LHCN-M2 (cell line): ENCODE results near the gene CNST. TPM values are rescaled to one million over a fixed set of nuclear protein-coding genes. Genes with fewer than 3 reads are reported as not detected.
A peak's percentile ranks its signal among the peaks of the same experiment; 100 is the strongest.
"Not testable (repeated sequence)": the region's sequence is repeated elsewhere in the genome, so short reads cannot be mapped to it uniquely, and the experiment has no call there.

Experiments
- DNase-seq: peaks from one replicate; pipeline ENCODE4 v3.0.0-alpha.2; 2012; ENCODE audit warnings: low read depth
- total RNA-seq: library from RNA; depleted of rRNA; stranded (reverse); fragments of >200 nt; gene quantifications from 2 replicates; pipeline ENCODE4 v1.2.3, GENCODE V29; 2014

Gene CNST
- total RNA-seq, 1 experiment from 2014 or later = 16.4 TPM

DNA sequence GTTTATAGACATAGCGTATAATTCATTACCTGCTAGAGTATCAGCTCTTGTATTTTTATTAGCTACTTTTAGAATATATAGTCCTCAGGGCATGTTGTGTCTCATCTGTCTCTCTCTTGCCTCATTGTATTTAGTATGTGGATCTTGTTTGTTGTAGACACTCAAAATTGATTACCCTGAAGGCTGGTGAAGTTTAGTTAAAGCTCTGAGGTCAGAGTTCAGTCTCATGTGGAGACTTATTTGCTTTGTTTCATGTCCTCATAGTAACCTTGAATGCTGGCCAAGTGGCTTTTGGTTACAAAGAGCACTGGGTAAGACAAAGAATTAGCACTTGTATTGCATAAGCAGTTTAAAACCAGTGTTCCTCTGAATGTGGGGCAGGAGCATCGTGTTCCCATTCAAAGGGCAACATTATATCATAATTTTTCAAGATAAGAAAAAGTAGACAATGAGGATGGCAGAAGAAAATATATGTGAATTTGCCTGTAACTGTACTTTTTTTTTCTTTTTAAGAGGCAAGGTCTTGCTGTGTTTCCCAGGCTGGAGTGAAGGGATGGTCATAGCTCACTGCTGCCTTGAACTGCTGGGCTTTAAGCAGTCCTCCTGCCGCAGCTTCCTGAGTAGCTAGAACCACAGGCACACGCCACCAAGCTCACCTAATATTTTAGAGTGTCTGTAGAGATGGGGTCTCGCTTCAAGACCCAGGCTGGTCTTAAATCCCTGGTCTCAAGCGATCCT is 17.4 kb downstream of the CNST start:
- DNase-seq = peak; percentile 74

DNA sequence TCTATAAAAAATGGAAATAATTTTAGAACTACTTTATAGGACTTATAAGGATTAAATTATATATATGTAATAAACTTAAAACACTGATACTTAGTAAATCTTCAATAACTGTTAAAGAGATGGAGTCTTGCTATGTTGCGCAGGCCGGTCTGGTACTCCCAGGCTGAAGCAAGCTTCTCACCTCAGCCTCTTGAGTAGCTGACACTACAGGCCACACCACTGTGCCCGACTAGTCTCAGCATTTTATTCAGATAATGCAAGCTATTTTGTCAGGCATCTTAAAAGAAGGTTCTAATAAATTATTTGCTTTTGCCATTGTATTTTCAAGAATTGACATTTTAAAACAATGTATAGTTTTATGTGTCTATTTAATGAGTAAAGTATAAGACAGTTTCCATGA is 20.8 kb downstream of the CNST start:
- DNase-seq = no peak

DNA sequence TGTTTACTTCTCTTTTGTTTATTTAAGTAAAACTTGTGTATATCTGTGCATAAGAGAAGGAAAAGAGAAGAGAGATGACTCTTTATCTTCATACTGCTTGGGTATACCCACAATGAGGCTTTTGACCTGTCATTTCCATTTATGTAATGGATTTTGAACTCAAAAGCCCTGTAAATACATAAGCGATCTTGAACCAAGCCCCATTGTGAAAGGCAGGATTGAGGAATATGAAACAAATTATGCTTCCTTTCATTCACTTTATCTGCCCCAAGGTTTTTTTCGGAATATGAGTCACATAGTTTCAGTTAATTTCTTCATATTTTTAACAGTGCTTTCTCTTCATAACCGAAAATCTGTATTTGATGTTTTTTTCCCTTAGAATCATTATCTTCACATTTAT is 21.4 kb downstream of the CNST start:
- DNase-seq = peak; percentile 57

DNA sequence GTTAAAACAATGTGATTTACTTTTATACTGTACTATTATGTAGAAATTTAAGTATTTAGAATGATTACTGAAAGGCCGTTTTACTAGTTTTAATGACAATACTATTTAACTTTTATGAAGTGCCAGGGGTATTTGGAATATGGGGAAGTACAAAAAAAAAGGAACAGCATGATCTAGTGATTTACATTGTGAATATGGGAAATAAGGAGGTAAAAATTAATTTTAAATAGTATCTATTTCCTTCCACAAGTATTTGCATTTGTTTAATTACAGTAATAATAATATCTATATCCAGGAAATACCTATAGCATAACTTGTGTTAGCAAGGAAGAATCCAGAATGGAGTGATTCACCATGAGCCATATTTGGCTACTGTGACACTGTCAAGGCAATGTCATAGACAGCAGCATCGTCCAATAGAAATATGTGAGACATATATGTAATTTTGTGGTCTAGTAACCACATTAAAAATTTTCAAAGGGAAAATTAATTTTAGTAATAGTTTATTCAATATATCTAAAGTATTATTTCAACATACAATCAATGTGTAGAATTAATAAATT is 22.0 kb downstream of the CNST start:
- peak; percentile 64 for DNase-seq

DNA sequence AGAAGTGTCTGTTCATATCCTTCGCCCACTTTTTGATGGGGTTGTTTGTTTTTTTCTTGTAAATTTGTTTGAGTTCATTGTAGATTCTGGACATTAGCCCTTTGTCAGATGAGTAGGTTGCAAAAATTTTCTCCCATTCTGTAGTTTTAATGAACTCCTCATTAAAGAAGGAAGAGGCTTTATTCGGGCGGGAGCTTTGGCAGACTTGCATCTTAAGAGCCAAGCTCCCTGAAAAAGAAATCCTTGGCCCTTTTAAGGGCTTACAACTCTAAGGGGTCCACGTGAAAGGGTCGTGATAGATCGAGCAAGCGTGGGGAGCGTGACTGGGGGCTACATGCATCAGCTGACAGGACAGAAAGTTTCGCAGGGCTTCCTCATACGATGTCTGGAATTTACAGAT is 23.7 kb downstream of the CNST start:
- not testable (repeated sequence) for DNase-seq

DNA sequence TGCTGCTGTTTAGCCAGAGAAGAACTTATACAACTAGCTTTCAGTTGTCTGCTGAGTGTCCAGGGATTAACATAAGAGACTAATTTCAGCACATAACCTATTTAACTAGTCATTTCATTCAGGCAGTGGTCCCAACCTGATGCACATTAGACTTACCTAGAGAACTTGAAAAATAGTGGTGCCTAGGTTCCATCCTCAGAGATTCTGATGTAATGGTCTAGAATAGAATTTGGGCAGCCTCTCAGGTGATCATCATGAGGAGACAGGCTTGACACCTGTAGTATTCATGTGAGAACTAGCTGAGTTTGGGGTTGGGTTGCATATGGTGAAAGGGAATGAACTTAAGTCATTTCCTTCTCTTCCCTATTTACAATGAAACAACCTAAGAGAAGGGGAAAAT is 24.8 kb downstream of the CNST start:
- DNase-seq = no peak

DNA sequence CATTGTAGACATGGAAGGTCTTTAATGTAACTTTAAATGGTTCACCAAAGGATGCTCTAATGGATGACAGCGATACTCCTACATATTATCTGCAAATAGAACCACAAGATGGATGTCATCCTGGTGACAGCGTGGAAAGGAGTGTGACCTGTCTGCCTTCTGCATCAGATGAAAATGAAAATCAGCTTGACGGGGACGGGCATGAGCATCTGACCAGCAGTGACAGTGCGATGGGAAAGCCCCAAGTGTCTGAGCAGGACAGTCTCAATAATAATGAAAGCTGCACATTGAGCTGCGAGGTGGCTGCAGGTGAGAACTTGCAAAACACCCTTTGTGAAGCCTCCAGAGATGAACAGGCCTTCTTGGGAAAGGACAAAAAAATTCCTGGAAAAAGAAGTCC is 25.2 kb downstream of the CNST start:
- no peak for DNase-seq

DNA sequence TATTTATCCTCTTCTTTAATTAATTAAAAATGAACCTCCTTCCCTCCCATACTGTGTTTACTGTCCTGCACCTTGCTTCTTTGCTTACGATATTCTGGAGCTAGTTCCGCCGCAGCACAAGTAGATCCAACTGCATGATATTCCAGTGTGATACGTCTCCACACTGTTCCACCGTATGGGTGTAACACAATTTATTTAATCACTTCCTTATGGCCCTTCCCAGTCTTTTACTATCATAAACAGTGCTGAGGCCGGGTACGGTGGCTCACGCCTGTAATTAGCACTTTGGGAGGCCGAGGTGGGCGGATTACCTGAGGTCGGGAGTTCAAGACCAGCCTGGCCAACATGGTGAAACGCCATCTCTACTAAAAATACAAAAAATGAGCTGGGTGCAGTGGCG is 25.7 kb downstream of the CNST start:
- no peak for DNase-seq

DNA sequence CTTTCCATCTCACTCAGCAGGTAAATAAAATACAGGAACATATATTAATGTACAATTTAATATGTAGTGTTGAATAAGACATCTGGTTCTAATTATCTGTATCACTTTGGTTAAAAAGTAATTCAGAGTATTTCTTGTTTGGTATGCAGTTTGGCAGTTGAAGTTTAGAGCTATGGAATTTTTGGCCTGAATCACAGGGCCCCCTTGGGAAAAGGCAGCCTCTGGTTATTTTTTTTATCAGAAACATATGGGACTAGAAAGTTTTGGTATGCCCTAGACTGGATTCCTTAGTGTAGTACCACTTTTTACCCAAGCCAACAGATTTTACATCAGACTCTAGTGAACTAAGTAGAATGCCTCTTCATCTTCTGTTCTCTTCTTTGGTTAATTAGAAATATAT is 26.4 kb downstream of the CNST start:
- DNase-seq = peak; percentile 88

DNA sequence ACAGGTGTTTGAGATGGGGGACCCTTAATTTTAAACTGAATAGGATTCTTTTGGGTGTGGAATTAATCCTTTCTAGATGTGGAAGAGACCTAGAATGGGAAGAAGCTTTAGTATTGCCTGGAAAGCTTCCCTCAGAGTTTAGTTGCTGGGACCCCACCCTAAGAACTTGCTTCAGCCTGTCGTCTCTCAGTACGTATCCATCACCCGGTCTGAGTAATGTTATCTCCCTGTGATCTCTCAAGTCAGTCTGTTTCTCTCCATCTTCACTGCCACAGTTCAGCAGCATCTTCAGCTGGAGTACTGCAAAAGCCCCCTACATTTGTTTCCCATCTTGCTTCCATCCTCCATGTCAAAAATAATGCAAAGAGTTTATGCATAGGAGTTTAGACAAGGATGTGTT is 28.9 kb downstream of the CNST start:
- DNase-seq = no peak

DNA sequence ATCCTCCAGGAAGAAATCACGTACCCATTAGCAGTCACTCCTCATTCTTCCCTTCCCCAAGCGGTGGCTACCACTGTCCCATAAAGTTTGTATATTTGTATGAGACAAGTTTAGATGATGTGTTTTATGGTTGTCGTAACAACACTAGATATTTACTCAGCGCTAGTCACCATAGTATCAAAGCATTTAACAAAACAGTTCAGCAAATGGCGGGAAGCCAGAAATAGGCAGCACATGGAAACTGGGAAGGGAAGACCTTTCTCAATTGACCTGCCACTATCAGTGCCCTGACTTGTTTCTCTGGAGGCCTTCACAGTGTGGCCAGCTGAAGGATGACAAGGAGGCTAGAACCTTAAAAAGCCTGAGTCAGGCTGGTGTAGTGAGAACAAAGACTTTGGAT is 31.1 kb downstream of the CNST start:
- DNase-seq = peak; percentile 74

DNA sequence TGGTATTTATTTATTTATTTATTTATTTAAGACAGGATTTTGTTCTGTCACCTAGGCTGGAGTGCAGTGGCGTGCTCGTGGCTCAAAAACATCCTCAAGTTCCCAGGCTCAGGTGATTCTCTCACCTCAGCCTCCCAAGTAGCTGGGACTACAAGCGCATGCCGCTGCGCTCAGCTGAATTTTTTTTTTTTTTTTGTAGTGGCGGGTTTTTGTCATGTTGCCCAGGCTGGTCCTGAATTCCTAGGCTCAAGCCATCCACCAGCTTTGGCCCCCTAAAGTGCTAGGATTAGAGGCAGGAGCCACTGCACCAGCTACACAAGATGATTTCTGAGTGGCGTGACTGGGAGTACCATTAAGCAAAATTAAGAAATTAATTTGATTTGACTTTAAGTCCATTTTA is 31.7 kb downstream of the CNST start:
- DNase-seq = no peak

DNA sequence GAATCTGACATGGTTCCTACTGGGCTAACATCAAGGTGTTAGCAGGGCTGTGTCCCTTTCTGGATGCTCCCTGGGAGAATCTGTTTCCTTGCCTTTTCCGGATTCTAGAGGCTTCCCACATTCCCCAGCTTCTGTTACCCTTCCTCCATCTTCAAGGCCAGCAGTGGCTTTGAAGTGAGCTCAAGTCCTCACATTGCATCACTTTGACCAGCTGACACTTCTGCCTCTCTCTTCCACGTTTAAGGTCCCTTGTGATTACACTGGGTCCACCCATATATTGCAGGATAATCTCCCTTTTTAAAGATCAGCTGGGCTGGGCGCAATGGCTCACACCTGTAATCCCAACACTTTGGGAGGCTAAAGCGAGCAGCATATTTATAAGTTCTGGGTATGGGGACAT is 33.1 kb downstream of the CNST start:
- no peak for DNase-seq

DNA sequence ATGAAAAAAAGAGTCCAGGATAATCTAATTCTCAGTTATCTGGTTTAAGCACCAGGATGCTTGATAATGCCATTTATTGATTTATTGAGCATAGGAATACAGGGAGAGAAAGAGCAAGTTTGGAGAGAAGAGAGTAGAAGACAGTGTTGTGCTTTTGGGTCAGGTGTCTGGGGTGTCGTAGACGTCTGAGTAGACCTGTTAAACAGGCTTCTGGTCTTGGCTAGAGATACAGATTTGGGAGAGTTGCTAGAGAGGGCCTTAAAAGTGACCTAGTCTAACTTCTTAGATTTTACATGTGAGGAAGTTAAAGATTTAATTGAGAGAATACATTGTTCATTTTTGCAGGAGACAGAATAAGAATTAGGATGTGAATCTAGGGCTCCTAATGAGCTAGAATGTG is 34.3 kb downstream of the CNST start:
- no peak for DNase-seq

DNA sequence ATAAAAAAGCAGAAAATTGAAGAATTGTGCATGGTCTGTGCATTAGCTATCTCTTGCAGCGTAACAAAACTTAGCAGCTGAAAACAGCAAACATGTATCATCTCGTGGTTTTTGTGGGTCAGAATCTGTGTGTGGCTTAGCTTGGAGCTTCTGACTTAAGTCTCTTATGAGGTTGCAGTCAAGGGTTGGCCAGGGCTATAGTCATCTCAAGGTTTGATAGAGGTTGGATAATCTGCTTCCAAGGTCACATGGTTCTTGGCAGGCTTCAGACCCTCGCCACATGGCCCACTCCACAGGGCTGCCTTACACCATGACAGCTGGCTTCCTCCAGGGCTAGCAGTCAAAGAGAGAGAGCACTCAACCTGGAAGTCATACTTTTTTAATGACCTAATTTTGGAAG is 35.9 kb downstream of the CNST start:
- DNase-seq = peak; percentile 39

DNA sequence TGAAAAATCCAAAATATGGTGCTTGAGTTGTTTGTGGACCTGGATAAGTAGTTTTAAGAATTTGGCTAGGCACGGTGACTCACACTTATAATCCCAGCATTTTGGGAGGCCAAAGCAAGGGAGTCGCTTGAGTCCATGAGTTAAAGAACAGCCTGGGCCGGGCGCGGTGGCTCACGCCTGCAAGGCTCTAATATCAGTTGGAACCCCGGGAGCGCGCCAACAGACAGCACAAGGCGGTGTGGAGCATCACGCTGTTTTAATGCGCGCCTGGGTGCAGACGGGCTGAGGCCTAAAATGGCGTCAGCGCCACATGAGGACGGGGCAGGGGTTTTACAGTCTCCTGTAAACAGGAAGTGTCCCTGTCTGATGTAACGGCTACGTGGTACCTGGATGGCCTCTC is 39.0 kb downstream of the CNST start:
- DNase-seq = not testable (repeated sequence)

DNA sequence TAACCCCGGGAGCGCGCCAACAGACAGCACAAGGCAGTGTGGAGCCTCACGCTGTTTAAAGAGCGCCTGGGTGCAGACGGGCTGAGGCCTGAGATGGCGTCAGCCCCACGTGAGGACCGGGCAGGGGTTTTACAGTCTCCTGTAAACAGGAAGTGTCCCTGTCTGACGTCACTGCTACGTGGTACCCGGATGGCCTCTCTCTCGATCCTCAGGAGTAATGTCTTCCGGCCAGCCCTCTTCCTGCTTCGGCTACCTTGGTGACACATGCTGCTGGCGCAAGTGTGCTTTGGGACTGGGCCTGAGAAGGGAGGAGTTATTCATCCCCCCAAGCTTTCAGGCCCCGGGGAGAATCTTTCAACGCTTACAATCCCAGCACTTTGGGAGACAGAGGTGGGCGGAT is 41.2 kb downstream of the CNST start:
- no peak for DNase-seq

DNA sequence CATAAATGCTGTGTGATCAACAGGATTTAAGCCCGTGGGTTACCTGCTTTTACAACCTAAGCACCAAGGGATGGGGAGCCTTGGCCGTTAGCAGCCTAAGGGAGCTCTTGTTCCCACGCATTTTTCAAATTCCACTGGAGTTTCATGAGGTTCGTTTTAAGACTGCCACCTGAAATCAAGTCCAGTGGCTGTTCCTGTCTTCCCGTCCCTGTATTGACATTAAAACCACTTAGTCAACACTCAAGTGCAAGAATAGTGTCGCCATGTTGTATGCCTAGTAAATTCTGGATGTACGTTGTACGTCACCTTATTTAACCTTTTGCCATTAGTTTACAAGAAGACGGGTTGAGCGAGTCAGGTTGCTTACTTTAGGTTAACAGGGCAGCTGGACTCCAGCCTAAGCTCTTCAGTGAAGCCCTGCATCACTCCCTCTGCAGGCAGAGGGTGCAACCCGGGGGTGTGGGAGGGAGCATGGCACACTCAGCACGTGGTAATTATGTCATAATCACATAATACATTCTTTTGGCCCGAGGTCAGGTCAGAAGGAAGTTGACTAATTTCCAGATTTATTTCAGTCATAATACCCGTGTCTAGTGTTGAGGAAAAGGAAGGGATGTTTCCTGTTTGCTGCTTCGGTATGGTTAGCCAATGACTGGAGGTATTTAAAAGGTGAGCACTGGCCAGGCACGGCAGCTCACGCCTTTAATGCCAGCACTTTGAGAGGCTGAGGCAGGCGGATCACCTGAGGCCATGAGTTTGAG is 42.5 kb downstream of the CNST start:
- DNase-seq = peak; percentile 93

DNA sequence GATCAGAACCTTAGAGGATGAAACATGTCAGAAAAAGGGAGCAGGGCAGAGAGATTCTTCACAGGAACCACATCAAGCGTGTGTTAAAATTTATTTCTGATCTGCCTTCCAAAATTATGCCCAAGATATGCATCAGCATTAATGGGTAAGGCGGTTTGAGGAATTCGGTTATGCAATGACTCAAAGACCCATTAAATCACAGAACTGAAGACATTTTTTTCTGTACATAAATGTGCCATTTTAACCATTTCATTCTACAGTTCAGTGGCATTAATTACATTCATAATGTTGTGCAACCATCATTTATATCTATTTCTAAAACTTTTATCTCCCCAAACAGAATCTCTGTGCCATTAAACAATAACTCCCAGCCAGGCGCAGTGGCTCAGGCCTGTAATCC is 43.4 kb downstream of the CNST start:
- DNase-seq = no peak

DNA sequence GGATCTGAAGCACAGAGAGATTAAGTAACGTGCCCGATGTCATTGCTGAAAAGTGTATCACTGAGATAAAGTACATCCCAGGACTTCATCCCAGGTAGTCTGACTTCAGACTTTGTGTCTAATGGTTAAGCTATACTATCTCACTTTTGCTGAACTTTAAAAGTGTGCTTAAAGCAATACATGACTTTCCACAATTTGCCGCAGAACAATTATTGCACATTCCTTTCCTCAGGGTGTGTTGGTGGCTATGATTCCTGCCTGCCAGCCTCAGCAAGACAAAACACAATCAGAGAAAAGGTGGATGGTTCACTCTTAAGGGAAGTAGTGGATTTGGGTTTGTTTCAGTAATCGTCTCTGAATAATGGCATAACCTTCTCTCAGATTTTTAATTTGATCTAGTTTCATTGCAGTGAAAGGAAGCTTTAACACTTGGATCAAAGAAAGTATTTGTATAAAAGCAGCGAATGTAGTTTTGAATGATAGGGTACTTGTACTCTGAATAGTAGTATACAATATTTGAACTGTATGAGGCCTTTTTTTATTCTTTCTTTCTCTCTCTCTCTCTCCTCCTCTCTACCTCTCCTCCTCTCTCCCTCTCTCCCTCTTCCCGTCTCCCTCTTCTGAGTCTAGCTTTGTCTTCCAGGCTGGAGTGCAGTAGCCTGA is 47.0 kb downstream of the CNST start:
- no peak for DNase-seq

DNA sequence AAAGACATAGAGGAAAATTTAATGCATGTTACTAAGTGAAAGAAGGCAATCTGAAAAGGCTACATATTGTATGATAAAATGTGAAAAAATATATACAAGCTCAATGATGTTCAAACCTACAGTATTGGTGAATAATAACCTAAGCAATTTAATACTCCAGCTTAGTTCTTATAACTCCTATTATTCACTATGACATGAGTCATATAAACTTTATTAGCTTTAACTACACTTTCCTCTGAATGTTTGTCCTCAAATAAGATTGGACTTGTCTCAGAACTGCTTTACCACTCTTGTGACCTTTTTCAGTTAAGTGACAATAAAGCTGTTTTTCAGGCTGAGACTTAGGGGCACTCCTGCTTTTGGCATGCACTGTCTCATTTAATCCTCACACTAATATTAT is 50.9 kb downstream of the CNST start:
- no peak for DNase-seq

DNA sequence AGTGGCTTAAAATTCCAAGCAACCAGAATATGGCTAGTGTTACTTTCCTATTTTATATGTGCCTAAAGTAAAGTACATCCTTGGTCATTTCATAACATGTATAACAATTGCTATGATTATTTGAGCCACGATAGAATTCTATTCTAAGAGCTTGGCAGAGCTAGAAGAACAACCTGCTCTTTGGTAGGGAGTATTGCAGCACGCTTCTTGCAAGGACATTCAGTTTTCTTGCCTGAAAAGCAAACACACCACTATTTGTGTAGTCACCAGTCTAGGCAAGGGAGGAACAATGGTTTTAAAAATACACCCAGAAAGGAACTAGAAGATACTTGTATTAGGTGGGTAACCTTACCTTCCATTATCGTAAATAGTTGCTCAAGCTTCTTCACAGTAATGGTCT is 51.5 kb downstream of the CNST start:
- no peak for DNase-seq
